ENCODE measurements around the gene ABCC6.
"Not testable (repeated sequence)": the region's sequence is repeated elsewhere in the genome, so short reads cannot be mapped to it uniquely, and the experiment has no call there.

GRCh38 chr16:16181748-16182147 lies 41.5 kb downstream of the ABCC6 start:
- TF ChIP-seq EP300 (conservative IDR thresholded peaks at IDR 0.05; ENCODE audit: poor library complexity, severe bottlenecking); CTCF (IDR thresholded peaks at IDR 0.05; ENCODE audit: poor library complexity, severe bottlenecking); SMC3 (conservative IDR thresholded peaks at IDR 0.05; ENCODE audit: poor library complexity); RAD21 (conservative IDR thresholded peaks at IDR 0.05); POLR2AphosphoS5 (IDR thresholded peaks at IDR 0.05); EZH2 (IDR thresholded peaks at IDR 0.05; ENCODE audit: borderline replicate concordance, insufficient read depth, low read length, poor library complexity, severe bottlenecking); MXI1 (conservative IDR thresholded peaks at IDR 0.05; ENCODE audit: poor library complexity, severe bottlenecking): not testable (repeated sequence)
- TF ChIP-seq, protein P1, sequence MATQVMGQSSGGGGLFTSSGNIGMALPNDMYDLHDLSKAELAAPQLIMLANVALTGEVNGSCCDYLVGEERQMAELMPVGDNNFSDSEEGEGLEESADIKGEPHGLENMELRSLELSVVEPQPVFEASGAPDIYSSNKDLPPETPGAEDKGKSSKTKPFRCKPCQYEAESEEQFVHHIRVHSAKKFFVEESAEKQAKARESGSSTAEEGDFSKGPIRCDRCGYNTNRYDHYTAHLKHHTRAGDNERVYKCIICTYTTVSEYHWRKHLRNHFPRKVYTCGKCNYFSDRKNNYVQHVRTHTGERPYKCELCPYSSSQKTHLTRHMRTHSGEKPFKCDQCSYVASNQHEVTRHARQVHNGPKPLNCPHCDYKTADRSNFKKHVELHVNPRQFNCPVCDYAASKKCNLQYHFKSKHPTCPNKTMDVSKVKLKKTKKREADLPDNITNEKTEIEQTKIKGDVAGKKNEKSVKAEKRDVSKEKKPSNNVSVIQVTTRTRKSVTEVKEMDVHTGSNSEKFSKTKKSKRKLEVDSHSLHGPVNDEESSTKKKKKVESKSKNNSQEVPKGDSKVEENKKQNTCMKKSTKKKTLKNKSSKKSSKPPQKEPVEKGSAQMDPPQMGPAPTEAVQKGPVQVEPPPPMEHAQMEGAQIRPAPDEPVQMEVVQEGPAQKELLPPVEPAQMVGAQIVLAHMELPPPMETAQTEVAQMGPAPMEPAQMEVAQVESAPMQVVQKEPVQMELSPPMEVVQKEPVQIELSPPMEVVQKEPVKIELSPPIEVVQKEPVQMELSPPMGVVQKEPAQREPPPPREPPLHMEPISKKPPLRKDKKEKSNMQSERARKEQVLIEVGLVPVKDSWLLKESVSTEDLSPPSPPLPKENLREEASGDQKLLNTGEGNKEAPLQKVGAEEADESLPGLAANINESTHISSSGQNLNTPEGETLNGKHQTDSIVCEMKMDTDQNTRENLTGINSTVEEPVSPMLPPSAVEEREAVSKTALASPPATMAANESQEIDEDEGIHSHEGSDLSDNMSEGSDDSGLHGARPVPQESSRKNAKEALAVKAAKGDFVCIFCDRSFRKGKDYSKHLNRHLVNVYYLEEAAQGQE (IDR thresholded peaks at IDR 0.05; ENCODE audit: borderline replicate concordance): not testable (repeated sequence)

Measured in neural cell (in vitro differentiated cells).